ENCODE results near the gene LPAR1.

Gene LPAR1

DNA sequence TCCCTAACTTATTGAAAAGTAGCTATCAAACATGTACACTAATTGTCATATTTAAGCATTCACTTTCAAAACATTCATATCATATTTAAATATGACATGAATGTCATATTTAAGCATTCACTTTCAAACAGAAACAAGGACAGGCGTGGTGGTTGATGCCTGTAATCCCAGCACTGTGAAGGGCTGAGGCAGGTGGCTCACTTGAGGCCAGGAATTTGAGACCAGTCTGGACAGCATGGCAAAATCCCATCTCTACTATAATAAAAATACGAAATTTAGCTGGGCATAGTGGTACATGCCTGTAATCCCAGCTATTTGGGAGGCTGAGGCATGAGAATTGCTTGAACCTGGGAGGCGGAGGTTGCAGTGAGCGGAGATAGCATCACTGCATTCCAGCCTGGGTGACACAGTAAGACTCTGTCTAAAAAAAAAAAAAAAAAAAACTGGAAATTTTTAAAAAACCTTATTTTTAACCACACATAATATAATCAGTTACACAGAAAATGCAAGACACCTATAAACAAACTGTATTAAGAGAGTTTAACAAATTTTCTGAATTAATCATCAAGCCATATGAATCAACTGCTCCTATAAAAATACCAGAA is 88.1 kb downstream of the LPAR1 start:
- peak; percentile 62 for DNase-seq

DNA sequence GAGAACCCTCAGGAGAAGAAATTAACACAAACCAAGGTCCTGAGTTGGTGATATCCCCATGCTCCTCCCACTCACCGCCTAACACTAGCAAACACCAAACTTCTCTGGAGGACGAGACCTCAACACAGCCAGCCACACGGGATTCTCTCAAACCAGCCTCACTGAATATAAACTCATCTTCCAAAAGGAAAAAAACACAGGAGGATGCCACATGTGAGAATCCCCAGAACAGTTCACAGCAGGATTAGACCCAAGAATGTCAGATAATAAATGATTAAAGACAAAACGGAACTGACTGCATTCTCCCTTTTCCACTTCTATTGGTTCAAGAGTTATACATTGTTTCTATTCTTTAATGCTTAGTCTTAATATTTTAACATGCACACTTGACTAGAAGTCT is 89.2 kb downstream of the LPAR1 start:
- peak; percentile 50 for DNase-seq

DNA sequence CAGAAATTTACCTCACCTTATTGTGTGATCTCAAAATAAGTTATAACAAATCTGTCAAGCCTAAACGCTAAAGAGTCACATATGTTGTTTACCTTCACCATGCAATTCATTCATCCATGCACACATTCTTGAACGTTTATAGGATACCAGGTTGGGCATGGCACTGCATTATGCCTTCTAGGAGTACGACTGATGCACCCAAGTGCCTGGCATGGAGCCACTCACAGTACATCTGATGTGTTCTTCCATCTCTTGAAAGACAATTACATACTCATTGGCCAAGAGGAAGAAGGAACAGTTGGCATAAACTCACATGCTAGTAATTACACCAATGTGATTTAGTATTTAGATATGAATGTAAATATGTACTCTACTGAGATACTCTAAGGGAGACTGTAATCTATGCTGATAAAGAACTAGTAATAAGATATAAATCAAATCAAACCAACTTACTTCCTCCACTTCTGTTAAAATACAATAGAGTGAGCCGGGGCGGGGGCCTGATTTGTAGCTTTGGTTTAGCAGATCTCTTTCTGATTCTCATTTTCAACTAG is 90.7 kb downstream of the LPAR1 start:
- DNase-seq: no peak

DNA sequence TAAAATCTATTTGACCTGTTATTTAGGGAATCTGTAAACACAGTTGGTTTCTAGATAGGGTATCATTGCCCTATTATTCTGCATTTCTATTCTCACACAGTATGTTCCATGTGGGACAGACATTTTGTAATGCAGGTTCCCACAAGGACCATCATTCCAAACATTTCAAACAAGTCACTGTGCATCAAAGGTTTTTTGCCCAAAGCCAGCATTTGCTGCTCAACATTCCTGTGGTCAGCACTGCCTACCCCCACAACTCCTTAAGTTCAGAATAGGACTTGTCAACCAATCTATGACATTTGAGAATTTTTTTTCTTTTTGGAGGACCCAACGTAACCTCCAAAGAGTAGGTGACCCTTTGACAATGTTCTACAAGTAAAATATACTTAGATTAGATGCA is 95.7 kb downstream of the LPAR1 start:
- DNase-seq: peak; percentile 91

DNA sequence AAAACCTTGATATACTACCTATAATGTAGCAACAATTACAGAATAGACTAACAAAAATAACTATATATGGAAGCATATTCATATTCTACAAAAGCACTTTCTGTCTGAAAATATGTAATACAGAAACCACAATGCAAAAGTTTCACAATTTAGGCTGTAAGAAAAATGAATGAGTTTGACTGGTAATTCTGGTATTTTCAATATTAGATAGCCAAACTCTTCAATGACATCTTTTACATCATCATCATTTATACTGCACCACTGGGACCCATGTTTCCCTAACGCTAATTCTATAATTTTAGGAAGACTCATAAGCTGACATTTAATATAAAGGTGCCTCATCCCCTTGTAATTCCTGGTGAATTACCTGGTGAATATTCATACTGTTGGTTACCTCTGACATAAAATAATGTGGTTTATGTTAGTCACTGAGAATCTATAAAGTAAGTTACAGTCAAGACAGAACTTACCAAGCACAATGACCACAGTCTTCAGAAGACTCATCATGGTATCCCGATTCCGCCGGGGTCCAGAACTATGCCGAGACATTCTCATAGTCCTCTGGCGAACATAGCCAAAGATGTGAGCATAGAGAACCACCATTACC is 97.2 kb downstream of the LPAR1 start:
- peak; percentile 44 for DNase-seq

DNA sequence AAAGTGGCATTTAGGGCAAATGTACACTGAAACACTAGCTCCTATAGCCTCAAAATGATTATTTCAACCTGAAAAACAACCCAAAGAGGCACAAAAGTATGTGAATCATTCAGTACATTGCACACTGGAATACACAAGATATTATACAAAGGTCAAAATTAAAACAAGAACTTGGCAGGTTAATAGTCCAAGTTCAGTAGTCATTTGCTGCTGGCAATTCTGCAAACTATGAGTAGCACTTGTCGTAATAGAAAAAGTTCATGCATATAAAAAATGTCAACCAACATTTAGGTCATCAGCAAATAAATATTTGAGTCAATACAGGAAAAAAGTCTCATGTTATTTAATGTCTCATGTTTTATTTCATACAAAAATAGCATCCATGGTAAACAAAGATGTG is 98.7 kb downstream of the LPAR1 start:
- DNase-seq: no peak

DNA sequence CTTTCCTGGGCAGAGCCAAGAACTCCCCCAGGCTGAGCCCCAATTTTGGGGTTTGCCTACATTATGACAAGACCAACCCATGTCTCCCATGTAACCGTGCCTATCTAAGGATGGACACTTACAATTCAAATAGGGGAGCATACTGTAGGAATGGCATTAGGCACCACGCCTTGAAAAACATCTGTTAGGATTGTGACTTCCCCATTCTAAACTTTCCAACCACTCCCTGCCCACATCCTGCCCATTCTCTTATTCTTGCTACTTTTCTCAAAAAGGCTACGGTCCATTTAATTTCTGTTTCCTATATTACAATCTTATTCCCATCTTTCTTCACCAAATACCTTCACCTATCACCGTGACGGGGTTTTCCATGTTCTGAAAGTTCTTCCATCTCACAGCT is 99.2 kb downstream of the LPAR1 start:
- DNase-seq: no peak

DNA sequence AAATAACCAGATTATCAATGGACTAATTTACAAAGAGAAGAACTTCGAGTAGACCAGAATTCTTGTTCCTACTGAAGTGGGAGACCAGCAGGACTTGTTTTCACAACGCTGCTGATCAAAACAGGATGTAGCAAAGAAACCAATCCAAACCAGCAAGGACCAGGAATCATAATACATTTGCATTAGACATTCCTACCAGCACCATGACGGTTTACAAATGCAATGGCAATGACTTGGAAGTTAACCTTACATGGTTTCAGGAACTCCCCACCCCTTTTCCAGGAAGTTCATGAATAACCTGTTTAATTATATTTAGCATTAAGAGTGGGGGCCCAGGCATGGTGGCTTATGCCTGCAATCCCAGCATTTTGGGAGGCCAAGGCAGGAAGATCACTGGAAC is 100.0 kb downstream of the LPAR1 start:
- no peak for DNase-seq

DNA sequence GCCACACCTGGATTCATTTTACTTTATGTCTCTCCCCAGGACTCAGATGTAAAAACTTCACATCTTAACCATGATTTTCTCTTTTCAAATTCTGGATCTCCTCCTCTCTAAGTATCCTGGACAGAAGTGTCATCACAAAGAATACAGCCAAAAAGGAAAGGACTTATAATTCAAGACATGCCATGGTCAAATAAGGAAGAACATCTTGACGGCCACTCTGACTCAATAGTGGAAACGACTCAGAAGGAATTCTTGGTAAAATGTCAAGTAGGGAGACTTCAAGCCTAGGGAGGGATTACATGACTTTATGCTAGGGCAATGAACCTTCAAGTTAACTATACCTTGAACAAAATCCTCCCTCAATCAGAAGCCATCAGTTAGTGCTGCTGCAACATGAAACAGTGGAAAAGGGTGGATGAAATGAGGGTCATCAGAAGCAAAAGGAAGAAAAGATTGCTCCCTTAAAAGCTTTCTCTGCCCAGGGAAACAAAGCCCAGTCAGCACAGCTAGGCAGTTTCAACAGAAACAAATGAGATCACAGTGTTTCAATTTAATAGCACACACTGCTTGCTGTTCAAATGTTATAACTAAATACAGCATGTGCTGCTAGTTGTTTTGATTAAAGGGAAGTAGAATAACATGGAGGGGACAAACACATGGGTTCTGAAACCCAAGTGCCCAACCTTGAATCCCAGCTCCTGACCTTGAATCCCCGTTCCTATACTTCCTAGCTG is 101.4 kb downstream of the LPAR1 start:
- DNase-seq: peak; percentile 98

DNA sequence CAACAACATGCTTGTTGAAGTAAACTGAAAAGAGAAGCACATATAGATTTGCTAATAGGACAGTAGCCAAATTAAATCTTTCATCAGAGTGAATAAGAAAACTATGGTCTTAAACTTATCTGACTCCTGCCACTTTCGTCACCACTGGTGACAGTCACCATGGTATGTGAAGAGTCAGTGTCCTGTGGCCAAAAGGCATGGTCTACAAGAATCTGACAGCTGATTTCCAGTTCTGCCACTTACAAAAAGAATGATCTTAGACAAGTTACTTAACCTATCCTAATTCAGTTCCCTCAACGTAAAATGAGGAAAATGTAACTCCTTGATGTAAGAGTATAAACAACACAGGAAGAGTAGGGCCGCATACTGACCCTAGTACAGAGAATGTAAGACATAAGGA is 102.0 kb downstream of the LPAR1 start:
- peak; percentile 49 for DNase-seq

DNA sequence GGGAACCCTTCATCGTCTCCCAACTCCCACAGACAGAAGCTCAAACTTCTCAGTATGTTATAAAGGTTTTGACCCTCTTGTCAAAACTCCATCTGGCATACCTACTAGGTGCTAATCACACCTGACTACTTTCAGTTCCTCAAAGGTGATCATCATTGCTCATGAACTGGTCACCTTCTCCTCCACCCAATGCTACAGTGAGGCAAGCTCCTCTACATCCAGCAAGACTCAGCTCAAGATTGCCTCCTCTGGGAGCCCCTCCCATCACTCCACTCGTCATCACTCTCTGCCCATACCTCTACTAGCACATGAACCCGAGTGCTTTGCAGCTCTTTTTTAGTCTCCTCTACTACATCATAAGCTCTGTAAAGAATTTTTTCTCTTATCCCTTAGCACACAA is 102.4 kb downstream of the LPAR1 start:
- peak; percentile 50 for DNase-seq

DNA sequence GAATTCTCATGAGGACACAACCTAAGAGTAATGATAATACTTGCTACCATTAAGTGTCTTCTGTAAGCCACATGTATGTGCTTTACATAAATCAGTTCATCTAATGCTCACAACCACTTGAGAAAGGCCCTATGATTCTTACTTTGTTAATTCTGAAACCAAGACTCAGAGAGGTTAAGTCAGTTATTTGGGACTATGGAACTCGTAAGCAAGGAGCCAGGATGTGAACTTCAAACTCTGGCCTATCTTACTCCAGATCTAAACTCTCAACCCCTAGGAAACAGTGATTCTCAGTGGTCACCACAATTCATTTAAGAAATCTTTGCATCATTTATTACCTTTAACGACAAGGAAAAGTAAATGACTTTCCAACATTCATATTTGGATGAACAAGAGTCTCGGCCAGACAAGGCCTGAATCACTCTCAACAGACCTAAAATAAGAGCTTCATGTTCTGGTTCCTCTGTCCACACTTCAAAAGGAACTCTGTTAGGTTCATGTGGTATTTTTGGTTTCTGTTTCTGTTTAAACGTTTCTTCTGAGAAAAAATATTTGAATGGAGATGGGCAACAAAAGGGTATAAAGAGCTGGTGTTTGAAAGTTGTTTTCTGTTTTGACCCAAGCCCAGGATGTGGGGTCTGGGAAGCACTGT is 104.8 kb downstream of the LPAR1 start:
- DNase-seq: no peak

DNA sequence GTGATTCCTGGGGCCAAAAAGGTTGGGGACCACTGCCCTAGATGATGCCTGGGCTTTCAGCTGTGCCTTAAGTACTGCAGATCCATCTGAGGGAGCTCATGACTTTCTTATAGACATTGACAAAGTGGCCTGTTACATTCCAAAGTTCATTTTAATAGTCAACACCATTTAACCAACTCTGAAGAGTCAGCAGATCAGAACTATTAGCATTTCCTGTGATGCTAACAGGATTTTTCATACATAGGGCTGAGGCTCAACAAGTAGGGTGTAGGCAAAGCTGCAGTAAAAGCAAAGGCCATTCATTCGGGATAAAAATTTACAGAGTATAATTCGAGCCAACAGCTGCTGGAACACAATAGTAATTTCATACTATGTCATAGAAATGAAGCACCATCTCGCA is 105.4 kb downstream of the LPAR1 start:
- DNase-seq: peak; percentile 88

DNA sequence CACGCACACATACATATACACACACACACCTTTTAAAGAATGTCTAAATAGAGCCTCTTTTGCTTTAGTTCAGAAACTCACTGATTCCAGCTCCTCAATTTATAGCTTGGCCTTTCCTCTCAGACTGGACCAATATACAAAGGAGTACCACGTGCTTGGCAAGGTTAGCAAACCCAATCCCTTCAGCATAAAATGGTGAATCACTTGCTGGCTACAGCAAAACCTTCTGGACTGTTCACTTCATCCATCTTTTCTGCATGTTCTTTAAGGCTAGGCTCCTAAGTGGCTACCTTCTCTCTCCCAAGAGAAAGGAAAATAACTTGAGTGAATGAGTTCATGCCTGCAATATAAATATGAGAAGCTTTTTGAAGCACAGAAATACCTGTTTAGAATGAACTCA is 109.7 kb downstream of the LPAR1 start:
- DNase-seq: no peak

DNA sequence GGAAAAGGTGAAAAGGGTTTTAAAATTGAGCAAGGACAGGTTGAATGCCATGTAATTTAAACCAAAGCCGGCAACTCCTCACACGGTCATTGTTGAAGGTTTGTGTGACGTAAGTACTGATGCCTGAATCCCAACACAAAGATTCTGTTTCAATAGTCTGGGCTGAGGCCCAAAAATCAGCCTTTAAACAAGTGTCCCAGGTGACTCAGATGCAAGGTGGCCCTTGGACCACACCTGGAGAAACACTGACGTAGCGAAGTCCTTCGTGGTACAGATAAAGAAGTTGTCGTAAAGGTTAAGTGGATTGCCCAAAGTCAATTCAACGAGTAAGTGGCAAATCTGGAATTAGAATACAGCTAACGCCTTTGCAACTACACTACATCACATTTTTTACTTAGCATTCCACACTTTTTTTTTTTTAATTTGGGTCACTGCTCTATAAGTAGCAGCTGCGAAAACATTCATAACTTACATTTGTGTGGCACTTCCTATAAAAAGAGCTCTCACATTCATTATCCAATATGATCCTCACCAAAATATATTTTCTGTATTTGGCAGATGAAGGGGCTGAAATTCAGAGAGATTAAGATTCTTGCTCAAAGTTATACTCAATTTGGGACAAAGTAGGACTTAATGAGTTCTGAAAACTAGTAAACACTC is 111.3 kb downstream of the LPAR1 start:
- DNase-seq: no peak

DNA sequence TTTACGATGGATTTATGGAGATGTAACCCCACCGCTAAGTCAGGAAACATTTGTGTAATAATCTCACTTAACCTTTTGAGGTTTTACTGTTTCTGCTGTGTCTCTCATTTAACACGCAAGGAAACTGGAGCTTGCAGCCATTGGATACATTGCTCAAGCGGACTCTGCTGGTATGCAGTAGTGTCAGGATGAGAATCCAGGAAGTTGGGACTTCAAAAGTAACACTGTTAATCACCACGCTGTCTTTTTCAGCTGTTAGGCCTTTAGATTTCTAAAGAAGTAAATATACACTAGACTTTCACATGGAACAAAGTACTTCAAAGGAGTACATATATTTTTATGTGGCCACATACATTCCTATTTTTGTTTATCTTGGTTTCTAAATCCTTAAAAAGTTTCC is 114.7 kb downstream of the LPAR1 start:
- peak; percentile 36 for DNase-seq

DNA sequence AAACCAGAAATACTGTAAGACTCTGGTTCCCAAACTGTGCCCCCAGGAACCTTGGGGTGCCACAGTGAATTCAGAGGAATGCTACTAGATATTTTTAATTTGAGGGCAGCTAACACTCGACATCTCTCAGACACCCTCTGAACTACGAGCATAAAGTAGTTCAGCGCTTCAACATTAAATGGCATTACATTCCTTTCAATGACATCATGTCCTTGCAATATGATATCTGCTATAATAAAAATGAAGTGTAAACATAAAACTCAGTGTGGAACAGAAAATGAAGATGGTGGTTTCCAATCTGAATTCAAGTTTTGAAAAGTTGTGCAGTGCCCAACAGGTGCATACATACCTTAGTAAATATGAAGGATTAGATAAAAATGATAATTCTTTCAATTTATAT is 116.1 kb downstream of the LPAR1 start:
- peak; percentile 45 for DNase-seq

DNA sequence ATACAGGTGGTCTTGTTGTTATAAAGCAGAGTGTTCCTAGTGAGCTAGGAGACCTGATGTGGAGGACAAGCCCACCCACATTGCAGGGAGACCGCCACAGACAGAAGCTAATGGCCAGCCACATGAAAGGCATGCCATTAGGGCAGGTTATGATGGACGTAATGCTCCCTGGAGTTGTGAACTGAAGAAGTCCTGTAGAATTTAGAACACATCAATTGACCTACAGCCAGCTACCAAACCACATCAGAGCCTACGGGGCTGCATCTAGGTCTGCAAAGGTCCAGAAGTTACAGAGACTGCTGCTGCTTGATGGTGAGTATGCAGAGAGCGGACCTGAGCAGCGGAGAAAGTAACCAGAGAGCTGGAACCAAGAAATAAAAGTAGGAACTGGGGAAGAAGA is 116.6 kb downstream of the LPAR1 start:
- no peak for DNase-seq

DNA sequence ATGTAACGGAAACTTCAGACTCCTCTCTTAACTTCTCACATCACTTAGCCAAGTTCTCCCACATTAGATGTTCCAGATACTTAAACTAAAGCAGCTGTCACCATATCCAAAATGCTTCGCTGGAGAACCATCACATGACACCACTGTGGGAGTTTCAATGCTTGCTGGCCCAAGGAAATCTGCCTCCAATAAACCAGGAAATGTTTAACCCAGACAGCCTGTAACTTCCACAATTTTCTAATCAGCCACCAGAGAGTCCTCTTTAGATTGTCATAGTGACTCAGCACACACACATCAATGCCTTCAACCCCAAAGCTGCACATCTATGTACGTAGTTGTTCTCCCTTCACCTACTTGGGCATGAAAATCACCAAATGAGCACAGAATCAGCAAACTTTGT is 118.7 kb downstream of the LPAR1 start:
- peak; percentile 92 for DNase-seq

DNA sequence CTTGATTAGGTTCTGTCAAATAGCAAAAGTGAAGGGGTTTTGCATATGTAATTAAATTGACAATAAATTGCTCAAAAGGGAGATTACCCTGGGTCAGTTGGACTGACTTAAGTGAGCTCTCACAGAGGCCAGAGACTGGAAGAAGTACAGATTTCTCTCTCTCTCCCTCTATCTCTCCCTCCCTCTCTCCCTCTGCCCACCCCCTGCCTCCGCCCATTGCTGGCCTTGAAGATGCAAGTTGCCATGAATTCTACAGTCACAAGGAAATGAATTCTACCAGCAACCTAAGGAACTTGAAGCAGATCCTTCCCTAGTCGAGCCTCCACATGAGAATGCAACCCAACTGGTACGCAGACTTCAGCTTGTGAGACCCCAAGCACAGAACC is 119.2 kb downstream of the LPAR1 start:
- DNase-seq: peak; percentile 22

DNA sequence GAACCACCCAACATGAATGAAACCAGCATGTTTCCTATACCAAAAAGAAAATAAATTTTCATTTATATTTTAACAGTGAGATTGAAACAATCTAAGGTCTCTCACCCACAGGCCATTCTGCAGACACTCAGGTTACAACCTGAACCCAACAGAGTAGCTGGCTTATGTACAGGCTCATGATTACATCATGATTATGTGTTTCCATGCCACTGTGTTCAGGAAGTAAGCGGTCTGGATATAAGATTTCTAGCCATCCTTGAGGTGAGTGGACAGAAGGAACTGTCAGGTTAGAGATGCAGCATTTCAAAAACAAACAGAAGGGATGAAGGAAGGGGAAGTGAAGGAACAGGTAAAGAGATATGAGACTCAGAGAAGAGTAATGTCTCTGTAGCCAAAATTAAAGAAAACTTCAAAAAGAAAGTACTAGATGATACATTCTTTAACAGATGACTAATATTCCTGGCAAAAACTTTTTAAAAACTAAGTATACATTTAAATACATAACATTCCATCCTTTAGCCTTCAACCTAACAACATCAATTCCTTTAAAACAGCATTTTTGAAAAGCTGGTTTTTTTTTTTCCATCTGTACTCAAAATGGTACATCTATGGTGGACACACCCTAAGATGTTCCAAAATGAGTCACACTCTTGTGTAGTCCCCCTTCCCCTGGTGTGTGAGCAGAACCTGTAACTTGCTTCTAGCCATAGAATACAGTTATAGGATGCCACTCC is 119.8 kb downstream of the LPAR1 start:
- peak; percentile 88 for DNase-seq

DNA sequence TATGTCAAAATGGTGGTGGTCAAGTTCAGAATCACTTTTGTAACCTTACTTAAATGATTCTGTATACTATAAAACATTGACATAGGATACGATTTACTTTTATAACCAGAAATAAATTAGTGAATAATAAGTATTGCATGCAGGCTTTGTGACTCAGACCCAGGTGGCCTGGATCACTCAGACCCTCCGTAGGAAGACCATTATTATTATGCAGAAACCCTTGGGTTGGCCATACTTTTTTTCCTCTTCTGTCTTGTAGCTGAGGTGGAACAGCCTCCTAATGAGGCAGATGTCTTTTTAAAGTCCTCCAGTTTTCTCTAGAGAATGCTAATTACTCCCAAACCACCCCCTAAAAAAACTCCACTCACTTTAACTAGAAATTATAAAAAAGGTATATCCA is 121.9 kb downstream of the LPAR1 start:
- DNase-seq: no peak

All from fibroblast of skin of scalp (primary cell).